ENCODE results near the gene LRFN2.

GRCh38 chr6:40395698-40396076, 191.5 kb downstream of the LRFN2 start:
- no peak for TF ChIP-seq CTCF (optimal IDR thresholded peaks at IDR 0.05 in 1 of 3, IDR thresholded peaks at IDR 0.05 in 1 of 3, conservative IDR thresholded peaks at IDR 0.05 in 1 of 3; ENCODE audit: extremely low read depth in 1 of 3, insufficient read depth in 2 of 3, low read length in 3 of 3)
- no peak for TF ChIP-seq EZH2 (IDR thresholded peaks at IDR 0.05; ENCODE audit: low read length)
